ENCODE measurements around the gene RAD51B.
"Not testable (repeated sequence)": the region's sequence is repeated elsewhere in the genome, so short reads cannot be mapped to it uniquely, and the experiment has no call there.

Gene RAD51B

DNA sequence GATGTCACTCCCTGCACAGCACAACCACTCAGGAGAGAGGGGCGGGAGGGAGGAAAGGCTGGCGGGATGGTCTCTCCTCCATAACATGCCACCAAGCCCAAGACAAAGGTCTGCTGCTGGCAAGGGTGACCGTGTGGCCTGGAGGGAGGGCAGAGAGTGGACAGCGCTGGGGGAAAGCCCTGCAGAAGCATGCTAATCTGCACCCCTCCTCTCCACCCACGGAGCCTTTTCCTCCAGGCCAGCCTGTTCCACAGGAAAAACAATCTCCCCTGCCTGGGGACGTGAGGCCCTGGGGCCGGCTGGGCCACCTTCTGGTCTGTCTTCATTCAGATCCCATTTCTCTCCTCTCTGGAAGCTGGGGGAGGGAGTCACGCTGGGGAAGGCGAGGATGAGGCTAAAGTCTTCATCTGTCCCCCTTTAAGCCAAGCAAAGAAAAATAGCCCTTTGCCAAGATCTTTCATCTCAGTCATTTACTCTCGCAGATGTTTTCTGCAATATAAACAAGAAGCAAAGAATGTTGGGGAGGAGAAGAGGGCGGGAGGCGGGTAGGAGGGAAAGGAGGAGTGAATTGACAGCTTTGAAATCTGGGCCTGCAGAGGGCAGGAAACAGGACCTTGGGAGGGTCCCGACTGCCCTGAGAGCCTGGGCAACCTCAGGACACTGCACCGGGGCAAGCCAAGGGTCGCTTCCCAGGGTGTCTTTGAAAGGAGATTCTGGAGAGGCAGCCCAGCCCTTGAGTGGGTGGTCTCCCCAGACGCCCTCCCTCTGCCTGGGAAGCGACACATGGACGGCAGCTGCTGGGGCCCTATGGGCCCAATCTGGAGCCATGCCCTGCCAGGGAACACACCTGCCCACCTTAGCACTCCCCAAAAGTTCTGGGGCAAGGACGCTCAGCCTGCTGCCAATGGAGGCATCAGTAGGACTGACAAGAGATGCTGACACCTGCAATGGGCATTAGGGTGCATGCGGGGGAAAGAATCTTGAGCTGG, 839.7 kb downstream of the RAD51B start:
- DNase-seq (ENCODE audit: insufficient read length, low spot score) (no peak), FAIRE-seq (no peak)
- TF ChIP-seq POLR2A (IDR thresholded peaks at IDR 0.05; ENCODE audit: low read depth, low read length), result no peak
- TF ChIP-seq PAX5 (IDR thresholded peaks at IDR 0.05; ENCODE audit: insufficient read depth, low read length, severe bottlenecking), result no peak
- no peak for TF ChIP-seq POLR2AphosphoS5 (IDR thresholded peaks at IDR 0.05; ENCODE audit: low read depth, low read length)
- TF ChIP-seq SPI1 (IDR thresholded peaks at IDR 0.05; ENCODE audit: low read depth, low read length), result no peak

GRCh38 chr14:68660495-68660894, 840.9 kb downstream of the RAD51B start:
- DNase-seq (ENCODE audit: insufficient read length, low spot score), result no peak
- TF ChIP-seq POU2F2 (IDR thresholded peaks at IDR 0.05; ENCODE audit: low read depth, low read length) (no peak), SPI1 (IDR thresholded peaks at IDR 0.05; ENCODE audit: low read depth, low read length) (no peak), POLR2AphosphoS5 (IDR thresholded peaks at IDR 0.05; ENCODE audit: low read depth, low read length) (no peak), PAX5 (IDR thresholded peaks at IDR 0.05; ENCODE audit: insufficient read depth, low read length, severe bottlenecking) (no peak), POLR2A (IDR thresholded peaks at IDR 0.05; ENCODE audit: low read depth, low read length) (no peak), TAF1 (IDR thresholded peaks at IDR 0.05; ENCODE audit: low read depth, low read length) (no peak)
- FAIRE-seq, result no peak

DNA sequence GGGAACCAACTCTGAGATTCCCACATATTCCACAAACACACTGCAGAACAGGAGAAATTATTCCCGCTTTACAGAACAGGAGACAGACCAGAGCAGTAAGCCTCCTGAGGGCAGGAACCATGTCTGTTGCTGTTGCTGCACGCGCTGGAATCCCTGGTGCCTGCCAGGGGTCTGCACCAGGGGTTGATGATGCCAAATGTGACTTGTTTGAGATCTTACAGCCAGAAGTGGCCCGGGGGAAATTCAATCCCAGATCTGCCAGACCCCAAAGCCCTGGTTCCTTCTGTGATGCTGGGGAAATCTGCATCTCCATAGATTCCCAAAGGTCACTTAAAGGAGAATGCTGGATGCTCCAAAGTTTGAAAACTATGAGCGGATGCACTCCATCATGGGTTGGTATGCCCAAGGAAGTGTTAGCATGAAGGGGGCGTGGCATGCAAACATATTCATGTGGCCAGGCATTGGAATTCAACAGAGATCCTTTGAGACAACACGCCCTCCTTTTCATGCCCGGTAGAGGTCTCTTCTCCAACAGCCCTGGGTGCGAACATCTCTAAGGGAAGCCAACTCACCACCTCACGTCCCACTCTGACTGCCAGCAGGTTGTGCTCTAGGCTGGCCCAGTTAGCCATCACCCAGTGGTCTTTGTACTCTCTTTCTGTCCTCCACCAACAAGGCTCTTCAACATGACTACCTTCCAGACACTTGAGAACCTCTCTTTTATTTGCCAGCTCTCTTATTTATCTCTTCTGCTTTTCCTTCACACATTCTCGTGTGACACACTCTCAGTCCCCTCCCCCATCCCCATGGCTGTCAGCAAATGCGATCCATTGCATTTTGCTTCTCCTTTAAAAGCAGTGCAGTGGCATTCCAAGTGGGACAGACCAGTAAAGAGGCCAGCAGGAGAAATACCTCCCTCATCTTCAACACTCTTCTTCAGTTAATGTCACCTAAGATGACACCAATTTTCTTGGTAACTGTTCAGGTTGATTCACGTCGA, 841.9 kb downstream of the RAD51B start:
- FAIRE-seq, result no peak
- TF ChIP-seq POLR2AphosphoS5 (IDR thresholded peaks at IDR 0.05; ENCODE audit: low read depth, low read length), result no peak
- no peak for TF ChIP-seq PAX5 (IDR thresholded peaks at IDR 0.05; ENCODE audit: insufficient read depth, low read length, severe bottlenecking)
- no peak for TF ChIP-seq POLR2A (IDR thresholded peaks at IDR 0.05; ENCODE audit: low read depth, low read length)
- no peak for TF ChIP-seq TAF1 (IDR thresholded peaks at IDR 0.05; ENCODE audit: low read depth, low read length)
- no peak for TF ChIP-seq SPI1 (IDR thresholded peaks at IDR 0.05; ENCODE audit: low read depth, low read length)
- TF ChIP-seq POU2F2 (IDR thresholded peaks at IDR 0.05; ENCODE audit: low read depth, low read length), result no peak
- no peak for DNase-seq (ENCODE audit: insufficient read length, low spot score)

- TF ChIP-seq POLR2AphosphoS5 (IDR thresholded peaks at IDR 0.05; ENCODE audit: low read depth, low read length), result no peak
- no peak for TF ChIP-seq TAF1 (IDR thresholded peaks at IDR 0.05; ENCODE audit: low read depth, low read length)
- no peak for TF ChIP-seq PAX5 (IDR thresholded peaks at IDR 0.05; ENCODE audit: insufficient read depth, low read length, severe bottlenecking)
- no peak for TF ChIP-seq POU2F2 (IDR thresholded peaks at IDR 0.05; ENCODE audit: low read depth, low read length)
- TF ChIP-seq POLR2A (IDR thresholded peaks at IDR 0.05; ENCODE audit: low read depth, low read length), result no peak
- TF ChIP-seq SPI1 (IDR thresholded peaks at IDR 0.05; ENCODE audit: low read depth, low read length), result no peak
- FAIRE-seq (no peak), DNase-seq (ENCODE audit: insufficient read length, low spot score) (no peak)
Observed at GRCh38 chr14:68662392-68662791, 842.8 kb downstream of the RAD51B start.

GRCh38 chr14:68662826-68663225, 843.2 kb downstream of the RAD51B start:
- not testable (repeated sequence) for DNase-seq (ENCODE audit: insufficient read length, low spot score); FAIRE-seq

DNA sequence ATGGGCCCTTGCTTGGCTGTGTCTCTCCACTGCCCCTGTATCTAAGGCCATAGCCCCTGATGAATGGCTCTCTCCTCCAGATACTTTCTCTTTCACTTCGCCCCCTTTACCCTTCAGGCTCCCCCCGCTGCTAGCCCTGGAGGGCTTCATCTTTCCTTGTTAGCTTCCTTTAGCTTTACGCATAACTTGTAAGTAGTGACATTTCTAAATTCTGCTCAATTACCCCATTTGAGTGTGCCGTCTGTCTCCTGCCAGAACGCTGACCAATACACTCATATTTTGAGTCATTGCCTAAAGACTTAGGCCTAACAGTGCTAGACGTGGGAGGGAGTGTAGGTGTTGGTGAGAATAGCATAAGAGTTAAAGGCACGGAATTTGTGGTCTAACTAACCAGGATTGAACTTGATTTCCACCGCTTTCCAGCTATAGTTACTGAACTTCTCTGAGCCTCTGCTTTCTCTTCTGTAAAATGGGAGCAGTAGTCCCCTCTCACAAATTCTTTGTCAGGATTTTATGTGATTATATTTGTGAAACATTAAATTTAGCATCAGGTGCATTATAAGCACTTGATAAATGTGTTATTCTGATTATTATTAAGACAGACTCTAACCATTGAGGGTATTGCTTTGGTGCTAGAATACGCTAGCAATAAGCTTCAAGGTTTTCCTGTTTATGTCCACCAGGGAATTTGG, 844.0 kb downstream of the RAD51B start:
- DNase-seq (ENCODE audit: insufficient read length, low spot score) (peak; percentile 45), FAIRE-seq (peak; percentile 96)
- TF ChIP-seq POLR2AphosphoS5 (IDR thresholded peaks at IDR 0.05; ENCODE audit: low read depth, low read length) (no peak), POU2F2 (IDR thresholded peaks at IDR 0.05; ENCODE audit: low read depth, low read length) (peak; percentile 93), PAX5 (IDR thresholded peaks at IDR 0.05; ENCODE audit: insufficient read depth, low read length, severe bottlenecking) (peak; percentile 36)

GRCh38 chr14:68664225-68664681, 844.7 kb downstream of the RAD51B start:
- no peak for DNase-seq (ENCODE audit: insufficient read length, low spot score)
- FAIRE-seq, result no peak
- TF ChIP-seq PAX5 (IDR thresholded peaks at IDR 0.05; ENCODE audit: insufficient read depth, low read length, severe bottlenecking) (no peak), POLR2AphosphoS5 (IDR thresholded peaks at IDR 0.05; ENCODE audit: low read depth, low read length) (no peak), POU2F2 (IDR thresholded peaks at IDR 0.05; ENCODE audit: low read depth, low read length) (no peak), TAF1 (IDR thresholded peaks at IDR 0.05; ENCODE audit: low read depth, low read length) (no peak), SPI1 (IDR thresholded peaks at IDR 0.05; ENCODE audit: low read depth, low read length) (no peak), POLR2A (IDR thresholded peaks at IDR 0.05; ENCODE audit: low read depth, low read length) (no peak)

DNA sequence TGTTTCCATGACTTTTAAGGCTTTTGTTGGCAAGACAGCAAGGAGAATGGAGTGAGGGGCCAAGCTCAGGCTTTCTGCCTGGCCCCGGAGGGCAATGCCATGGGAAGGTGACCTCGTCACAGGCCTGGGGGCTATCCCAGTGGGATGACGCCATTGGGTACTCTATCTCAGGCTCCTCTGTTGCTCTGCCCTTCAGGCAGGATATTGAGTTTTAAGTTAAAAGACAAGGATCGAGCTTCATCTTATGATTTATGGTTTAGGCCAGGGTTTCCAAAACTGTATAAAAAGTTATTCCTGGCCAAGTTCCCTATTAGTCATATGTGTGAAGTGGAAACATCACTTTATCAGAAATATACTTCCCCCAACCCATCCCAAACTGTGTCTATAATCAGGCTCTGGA, 845.6 kb downstream of the RAD51B start:
- TF ChIP-seq POU2F2 (IDR thresholded peaks at IDR 0.05; ENCODE audit: low read depth, low read length), result no peak
- TF ChIP-seq TAF1 (IDR thresholded peaks at IDR 0.05; ENCODE audit: low read depth, low read length), result no peak
- no peak for TF ChIP-seq POLR2AphosphoS5 (IDR thresholded peaks at IDR 0.05; ENCODE audit: low read depth, low read length)
- no peak for TF ChIP-seq SPI1 (IDR thresholded peaks at IDR 0.05; ENCODE audit: low read depth, low read length)
- no peak for TF ChIP-seq PAX5 (IDR thresholded peaks at IDR 0.05; ENCODE audit: insufficient read depth, low read length, severe bottlenecking)
- no peak for TF ChIP-seq POLR2A (IDR thresholded peaks at IDR 0.05; ENCODE audit: low read depth, low read length)
- no peak for DNase-seq (ENCODE audit: insufficient read length, low spot score)
- no peak for FAIRE-seq

- TF ChIP-seq TAF1 (IDR thresholded peaks at IDR 0.05; ENCODE audit: low read depth, low read length) (no peak), POLR2A (IDR thresholded peaks at IDR 0.05; ENCODE audit: low read depth, low read length) (no peak), PAX5 (IDR thresholded peaks at IDR 0.05; ENCODE audit: insufficient read depth, low read length, severe bottlenecking) (no peak), POU2F2 (IDR thresholded peaks at IDR 0.05; ENCODE audit: low read depth, low read length) (no peak), SPI1 (IDR thresholded peaks at IDR 0.05; ENCODE audit: low read depth, low read length) (no peak), POLR2AphosphoS5 (IDR thresholded peaks at IDR 0.05; ENCODE audit: low read depth, low read length) (no peak)
- FAIRE-seq (no peak), DNase-seq (ENCODE audit: insufficient read length, low spot score) (no peak)
Observed at GRCh38 chr14:68665792-68666204, 846.2 kb downstream of the RAD51B start.

Measured in GM12891 (cell line).